Fibroblast of peridontal ligament (primary cell): Measurements from ENCODE around the gene OR51B2.
A peak's percentile ranks its signal among the peaks of the same experiment; 100 is the strongest.
"Not testable (repeated sequence)": the region's sequence is repeated elsewhere in the genome, so short reads cannot be mapped to it uniquely, and the experiment has no call there.

Experiments
- DNase-seq: peaks from one replicate; pipeline ENCODE4 v3.0.0-alpha.2; 2010; ENCODE audit errors: extremely low read depth

The OR51B2 gene

DNA sequence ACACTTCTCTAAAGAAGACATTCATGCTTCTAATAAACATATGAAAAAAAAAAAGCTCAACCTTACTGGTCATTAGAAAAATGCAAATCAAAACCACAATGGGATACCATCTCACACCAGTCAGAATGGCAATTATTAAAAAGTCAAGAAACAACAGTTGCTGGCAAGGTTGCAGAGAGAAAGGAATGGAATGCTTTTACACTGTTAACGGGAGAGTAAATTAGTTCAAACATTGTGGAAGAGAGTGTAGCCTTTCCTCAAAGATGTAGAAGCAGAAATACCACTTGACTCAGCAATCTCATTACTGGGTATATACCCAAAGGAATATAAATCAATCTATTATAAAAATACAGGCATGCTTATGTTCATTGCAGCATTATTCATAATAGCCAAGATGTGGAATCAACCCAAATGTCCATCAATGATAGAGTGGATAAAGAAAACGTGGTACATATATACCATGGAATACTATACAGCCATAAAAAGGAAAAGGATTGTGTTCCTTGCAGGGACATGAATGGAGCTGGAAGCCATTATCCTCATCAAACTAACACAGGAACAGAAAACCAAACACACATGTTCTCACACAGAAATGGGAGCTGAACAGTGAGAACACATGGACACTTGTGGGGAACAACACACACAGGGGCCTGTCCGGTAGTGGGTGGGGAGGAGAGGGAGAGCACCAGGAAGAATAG lies 10.6 kb downstream of the OR51B2 start:
- not testable (repeated sequence) for DNase-seq

DNA sequence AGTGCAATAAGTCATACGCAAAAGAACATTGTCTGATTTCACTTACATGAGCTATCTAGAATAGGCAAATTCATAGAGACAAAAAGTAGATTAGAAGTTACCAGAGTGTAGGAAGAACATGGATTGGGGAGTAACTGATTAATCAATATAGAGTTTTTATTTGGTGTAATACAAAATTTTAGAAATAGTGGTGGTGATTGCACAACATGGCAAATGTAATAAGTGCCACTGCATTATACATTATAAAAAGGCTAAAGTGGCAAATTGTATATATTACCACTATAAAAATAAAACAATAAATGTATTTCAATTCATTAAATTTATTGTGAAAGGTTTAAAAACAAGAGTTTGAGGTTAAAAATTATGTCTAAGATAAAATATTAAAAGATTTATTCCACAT lies 13.7 kb downstream of the OR51B2 start:
- no peak for DNase-seq

DNA sequence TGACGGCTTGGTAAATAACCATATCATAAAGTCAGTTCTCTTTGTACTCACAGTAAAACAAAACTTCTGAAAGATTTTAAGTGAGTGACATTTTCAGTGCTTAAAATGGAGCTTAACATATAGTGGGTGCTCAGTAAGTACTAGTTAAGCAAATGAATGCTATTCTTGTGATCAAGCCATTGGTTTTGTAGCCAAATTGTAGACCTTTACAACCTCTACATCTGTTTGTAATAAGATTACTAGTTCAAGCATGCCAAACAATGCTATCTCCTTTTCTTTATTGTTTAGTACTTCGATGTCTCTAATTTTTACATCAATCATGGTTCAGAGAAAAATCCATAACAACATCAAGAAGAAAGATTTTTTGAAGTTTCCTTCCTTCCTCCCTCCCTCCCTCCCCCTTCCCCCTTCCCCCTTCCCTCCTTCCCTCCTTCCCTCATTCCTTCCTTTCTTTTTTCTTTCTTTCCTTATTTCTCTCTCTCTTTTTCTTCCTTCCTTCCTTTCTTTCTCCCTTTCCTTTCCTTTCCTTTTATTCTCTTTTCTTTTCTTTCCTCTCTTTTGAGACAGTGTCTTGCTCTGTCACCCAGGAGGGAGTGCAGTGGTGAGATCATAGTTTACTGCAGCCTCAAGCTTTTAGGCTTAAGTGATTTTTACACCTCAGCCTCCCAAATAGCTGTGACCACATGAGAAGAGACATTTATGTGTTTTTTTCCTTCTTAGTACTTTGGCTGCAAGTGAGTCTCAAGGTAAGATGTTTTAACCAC lies 16.7 kb downstream of the OR51B2 start:
- peak; percentile 58 for DNase-seq

DNA sequence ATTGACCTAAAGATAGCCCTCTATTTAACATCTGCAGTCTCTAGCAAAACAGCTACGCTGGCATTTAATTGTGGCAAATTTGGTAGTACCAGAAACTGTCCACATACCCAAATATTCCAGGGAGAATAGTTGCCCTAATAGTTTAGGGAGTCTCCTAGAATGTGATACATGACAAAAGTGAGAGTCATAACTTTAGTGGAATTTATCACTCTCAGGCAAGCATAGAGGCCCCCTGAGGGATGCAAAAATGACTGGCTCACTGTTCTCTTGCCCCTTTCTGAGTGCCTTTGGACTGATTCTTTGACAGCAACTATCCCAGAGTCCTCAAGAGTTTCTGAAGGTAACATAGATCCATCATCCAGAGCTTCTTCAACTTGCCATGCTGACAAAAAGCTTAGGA lies 20.1 kb downstream of the OR51B2 start:
- no peak for DNase-seq

DNA sequence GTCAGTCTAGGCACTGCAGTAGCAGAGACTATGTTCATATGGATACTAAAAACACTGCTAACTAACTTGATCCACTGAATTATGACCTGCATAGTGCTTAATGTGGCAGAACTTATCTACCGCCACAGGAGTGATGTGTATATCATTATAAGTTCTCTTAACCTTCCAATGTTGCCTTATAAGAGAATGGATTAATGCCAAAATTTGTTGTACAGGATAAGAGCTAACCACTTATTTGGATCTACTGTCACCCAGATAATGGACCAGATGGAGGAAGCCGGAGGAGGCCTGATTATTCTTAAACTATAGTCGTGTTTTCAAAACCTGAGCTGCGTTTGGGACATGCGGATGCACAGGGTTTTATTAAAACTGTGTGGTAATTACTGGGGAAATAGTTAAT lies 20.5 kb downstream of the OR51B2 start:
- no peak for DNase-seq

DNA sequence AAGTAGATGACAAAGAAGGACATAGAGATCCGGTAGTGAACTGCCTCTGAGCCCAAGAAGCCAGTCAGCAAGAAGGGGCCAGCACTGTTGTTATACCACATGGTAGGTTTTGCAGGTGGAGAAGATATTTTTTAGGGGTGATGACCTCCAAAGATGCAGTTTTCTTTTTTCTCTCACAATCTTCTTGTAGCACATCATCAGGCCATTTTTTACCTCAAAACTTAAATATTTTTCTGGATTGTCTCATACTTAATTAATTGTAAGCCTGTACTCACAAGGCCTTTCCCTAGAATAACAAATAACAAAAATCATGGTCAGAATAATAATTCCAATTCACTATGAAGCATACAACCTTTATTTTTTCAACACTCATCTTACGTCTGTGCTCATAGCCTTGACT lies 22.3 kb downstream of the OR51B2 start, which contains the start of gene OR51B4:
TSS of gene OR51B4 (minus strand) at position 101 of the 400 bp plus-strand sequence. CDS start at position 101, 0 bp downstream.
- no peak for DNase-seq

DNA sequence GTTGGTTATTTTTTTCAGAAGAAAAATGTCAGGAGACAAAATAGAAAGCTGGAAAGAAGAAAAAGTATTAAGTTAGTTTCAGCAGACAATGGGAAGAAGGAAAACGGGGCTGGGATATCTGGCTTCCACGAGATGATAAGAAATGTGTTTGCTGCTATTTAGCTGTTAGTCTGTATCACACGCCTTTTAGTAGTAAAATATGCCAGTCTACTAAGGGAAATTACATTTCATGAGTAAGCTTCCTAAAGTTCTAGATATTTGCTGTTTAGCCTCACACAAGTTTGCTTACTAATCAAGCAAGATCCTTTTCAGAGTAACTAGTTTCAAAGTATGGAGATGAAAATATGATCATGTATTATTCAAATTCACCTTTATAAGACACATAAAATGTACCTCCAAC lies 23.8 kb downstream of the OR51B2 start:
- DNase-seq = no peak

DNA sequence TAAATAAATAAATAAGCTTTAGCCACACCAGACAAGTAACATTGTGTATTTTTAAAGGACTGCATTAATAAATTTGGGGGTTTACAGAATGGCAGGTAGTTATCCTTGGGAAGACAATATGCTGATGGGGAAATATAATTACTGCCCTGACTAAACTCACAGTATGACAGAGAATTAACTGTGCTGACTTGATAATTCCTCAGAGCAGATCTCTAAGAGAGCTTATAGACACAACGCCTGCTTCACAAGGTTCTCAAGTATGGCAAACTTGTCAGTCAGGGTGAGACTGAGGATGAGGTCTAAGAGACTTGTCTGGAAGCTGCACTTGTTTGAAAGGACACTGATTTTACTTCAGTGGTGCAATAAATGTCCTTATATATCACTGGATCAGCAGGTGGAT lies 25.6 kb downstream of the OR51B2 start:
- DNase-seq = no peak

DNA sequence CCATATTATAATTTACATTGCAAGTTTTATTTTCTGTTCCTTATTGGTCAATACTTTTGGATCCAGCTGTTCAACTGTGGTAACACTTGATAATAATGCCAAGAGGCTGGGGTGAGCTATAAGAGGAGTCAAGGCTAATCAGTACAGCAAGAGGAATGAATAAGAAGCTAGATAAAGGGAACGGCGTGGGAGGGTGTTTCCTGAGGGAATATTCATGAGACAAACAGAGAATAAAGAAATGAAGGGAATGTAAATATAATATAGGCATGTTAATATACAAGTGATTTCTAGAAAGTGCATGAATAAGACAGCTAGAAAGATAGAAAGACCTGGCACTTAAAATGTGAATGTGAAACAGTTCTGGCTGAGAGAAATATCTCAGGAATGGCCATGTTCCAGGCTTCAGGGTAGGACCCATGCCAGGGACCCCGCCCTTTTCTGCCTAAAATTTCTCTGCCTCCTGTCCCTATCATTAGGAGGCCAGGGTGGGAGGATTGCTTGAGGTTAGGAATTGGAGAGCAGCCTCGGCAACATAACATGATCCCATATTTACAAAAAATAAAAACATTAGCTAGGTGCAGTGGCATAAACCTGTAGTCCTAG lies 26.3 kb downstream of the OR51B2 start:
- DNase-seq = no peak

DNA sequence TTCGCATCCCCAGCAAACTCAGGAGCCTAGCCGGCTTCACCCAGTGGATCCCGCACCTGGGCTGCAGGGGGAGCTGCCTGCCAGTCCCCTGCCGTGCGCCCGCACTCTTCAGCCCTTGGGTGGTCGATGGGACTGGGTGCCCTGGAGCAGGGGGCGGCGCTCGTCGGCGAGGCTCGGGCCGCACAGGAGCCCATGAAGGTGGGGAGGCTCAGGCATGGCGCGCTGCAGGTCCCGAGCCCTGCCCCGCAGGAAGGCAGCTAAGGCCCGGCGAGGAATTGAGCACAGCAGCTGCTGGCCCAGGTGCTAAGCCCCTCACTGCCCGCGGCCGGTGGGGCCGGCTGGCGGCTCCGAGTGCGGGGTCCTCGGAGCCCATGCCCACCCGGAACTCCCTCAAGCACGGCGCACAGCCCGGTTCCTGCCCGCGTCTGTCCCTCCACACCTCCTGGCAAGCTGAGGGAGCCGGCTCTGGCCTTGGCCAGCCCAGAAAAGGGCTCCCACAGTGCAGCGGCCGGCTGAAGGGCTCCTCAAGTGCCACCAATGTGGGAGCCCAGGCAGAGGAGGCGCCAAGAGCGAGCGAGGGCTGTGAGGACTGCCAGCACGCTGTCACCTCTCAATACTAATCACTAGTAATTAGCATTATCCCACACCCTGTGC lies 29.6 kb downstream of the OR51B2 start:
- not testable (repeated sequence) for DNase-seq

DNA sequence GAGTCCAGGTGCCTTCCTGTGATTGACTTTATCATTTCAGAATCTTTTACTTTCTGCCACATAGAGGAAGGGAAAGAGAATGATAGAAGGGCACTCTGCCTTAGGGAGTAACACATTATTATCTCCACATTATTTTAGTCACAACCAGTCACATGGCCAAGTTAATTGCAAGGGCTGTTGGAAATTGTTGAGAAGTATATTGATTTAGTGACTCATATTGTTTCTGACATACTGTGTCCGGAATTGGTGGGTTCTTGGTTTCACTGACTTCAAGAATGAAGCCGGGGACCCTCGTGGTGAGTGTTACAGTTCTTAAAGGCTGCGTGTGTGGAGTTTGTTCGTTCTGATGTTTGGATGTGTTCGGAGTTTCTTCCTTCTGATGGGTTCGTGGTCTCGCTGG lies 31.1 kb downstream of the OR51B2 start:
- no peak for DNase-seq

DNA sequence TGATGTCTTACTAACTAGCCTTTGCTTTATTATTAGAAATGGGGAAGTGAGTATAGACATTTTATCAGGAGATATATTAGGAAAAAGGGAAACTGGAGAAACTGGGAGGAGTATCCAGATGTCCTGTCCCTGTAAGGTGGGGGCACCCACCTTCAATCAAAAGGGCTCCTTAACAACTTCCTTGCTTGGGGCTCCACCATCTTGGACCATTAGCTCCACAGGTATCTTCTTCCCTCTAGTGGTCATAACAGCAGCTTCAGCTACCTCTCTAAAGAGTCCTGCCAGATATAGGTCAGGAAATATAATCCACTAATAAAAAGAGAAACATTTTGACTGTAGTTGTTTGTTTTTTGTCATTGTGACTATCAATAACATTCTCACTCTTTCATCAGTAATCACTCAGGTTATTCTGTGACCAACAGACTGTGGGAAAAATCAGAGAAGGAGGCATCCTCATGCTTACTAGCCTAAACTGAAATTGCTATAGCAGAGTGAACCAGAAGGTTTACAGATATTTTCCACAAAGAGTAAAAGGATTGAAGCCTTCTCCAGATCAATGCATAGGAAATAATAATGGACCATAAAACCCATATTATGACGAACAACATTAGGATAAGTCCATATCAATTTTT lies 32.8 kb downstream of the OR51B2 start:
- DNase-seq = peak; percentile 55

DNA sequence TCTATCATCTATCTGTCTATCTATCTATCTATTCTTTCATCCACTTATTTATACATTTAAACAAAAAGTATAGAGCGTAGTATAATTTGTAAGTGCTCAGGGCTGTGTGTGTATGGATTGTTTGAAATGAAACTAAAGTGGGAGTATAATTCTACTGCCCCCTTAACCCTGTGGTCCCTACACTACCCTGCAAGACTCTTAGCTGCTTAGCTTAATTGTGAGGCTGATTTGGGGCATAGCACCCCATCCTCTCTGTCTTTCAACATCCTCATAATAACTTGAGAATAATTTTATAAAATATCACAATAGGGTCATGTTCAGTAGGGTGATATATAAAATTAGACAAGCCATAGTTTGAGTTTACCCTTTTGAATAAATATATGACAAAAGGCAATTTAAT lies 34.0 kb downstream of the OR51B2 start:
- no peak for DNase-seq

DNA sequence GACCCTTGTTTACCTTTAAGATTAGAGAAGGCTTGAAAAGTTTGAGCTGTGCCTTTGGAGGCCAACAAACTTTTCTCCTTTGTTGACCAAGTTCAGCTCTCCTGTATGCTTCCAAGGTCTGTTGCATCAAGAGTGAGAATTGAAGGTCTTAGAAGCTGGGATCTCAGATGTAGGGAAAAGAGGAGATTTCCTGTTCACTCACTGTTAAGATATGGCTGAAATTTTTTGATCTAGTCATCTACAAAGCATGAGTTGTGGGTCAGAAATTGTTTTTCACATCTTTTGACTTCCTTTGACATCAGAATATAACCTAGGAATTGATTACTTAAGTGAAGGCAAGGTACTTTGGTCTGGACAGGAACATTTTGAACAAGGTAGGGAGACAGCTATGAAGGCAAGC lies 34.4 kb downstream of the OR51B2 start:
- no peak for DNase-seq

DNA sequence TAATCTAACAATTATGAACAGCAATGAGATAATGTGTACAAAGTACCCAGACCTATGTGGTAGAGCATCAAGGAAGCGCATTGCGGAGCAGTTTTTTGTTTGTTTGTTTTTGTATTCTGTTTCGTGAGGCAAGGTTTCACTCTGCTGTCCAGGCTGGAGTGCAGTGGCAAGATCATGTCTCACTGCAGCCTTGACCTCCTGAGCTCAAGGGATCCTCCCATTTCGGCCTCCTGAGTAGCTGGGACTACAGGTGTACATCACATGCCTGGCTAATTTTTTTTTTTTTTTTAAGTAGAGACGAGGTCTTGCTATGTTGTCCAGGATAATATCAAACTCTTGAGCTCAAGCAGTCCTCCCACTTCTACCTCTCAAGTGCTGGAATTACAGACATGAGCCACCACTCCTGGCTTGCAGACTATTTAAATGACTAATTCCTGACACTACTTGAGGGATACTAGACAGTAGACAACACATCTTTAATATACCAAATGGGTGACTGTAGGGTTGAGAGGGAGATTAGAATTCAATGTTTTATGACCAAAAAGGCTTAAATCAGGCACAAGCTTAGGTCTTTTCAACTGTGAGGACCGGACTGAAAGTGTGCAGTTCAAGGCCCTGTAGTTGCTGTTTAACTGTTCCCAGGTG lies 35.1 kb downstream of the OR51B2 start:
- DNase-seq = no peak

DNA sequence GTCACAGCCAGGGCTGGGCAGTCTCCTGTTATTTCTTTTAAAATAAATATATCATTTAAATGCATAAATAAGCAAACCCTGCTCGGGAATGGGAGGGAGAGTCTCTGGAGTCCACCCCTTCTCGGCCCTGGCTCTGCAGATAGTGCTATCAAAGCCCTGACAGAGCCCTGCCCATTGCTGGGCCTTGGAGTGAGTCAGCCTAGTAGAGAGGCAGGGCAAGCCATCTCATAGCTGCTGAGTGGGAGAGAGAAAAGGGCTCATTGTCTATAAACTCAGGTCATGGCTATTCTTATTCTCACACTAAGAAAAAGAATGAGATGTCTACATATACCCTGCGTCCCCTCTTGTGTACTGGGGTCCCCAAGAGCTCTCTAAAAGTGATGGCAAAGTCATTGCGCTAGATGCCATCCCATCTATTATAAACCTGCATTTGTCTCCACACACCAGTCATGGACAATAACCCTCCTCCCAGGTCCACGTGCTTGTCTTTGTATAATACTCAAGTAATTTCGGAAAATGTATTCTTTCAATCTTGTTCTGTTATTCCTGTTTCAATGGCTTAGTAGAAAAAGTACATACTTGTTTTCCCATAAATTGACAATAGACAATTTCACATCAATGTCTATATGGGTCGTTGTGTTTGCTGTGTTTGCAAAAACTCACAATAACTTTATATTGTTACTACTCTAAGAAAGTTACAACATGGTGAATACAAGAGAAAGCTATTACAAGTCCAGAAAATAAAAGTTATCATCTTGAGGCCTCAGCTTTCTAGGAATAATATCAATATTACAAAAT lies 35.8 kb downstream of the OR51B2 start:
- peak; percentile 55 for DNase-seq

DNA sequence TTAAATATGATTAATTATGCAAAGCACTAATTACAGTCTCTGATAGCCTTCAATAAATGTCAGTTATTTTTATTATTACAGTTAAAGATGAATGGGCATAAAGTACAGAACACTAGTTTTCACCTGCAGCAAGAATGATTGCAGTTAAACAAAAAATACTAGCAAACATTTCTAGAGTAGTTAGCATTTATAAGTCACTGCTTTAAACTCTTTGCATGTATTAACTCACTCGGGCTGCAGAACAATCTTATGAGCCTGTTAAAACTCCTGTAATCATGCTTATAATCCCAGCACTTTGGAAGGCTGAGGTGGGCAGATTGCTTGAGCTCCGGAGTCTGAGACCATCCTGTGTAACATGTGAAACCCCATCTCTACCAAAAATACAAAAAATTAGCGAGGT lies 37.2 kb downstream of the OR51B2 start:
- no peak for DNase-seq

DNA sequence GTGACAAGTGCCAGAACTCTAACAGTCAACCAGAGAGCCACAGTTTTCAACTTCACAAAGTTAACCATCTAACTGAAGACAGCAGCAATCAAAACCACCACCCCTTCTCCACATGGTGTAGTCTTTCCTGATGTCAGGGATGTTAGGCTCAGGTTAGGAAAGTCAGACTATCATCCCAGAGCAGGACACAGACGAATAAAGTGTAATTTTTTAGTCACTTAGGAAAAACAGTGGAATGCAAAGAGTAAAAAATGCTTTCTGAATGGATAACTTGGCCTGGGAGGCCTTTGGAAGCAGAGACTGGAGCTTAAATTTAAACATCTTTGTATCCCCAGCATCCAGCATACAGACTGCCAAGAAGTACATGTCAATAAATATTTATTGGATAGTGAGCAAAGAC lies 37.7 kb downstream of the OR51B2 start:
- DNase-seq = no peak

DNA sequence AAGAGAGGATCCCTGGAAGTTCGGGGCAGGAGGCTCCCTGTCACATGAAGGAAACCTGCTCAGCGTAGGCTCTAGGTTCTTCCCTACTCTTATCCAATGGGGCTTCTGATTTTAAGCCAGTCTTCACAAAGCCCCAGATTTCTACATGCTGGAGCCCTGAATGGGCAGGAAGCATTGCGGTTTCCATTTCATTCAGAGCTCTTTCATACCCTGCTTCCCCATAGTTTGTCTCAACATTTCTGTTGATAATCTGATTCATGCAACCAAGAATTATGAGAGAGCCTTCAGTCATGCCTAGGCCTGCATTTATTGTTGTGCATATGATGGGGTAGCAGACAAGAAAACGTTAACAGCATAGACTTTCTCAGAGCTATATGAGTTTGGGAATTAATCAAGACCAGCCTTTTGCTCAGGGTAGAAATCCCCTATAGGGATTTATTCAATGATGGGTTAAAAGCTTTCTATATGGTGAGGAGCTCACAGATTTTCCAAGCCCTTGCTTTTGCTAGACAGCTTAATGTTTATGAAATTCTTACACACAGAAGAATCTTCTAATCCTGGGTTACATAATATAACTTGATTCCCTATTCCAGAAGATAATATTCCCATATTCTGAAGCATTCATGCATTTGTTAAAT lies 38.3 kb downstream of the OR51B2 start:
- no peak for DNase-seq

DNA sequence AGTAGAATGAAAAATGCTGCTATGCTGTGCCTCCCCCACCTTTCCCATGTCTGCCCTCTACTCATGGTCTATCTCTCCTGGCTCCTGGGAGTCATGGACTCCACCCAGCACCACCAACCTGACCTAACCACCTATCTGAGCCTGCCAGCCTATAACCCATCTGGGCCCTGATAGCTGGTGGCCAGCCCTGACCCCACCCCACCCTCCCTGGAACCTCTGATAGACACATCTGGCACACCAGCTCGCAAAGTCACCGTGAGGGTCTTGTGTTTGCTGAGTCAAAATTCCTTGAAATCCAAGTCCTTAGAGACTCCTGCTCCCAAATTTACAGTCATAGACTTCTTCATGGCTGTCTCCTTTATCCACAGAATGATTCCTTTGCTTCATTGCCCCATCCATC lies 39.5 kb downstream of the OR51B2 start:
- no peak for DNase-seq
